ENCODE results near the gene APCDD1. TPM values are rescaled to one million over a fixed set of nuclear protein-coding genes. Genes with fewer than 3 reads are reported as not detected.
"Not testable (repeated sequence)": the region's sequence is repeated elsewhere in the genome, so short reads cannot be mapped to it uniquely, and the experiment has no call there.

APCDD1 gene
- polyA plus RNA-seq, 1 donor from 2014 or later, result not detected

DNA sequence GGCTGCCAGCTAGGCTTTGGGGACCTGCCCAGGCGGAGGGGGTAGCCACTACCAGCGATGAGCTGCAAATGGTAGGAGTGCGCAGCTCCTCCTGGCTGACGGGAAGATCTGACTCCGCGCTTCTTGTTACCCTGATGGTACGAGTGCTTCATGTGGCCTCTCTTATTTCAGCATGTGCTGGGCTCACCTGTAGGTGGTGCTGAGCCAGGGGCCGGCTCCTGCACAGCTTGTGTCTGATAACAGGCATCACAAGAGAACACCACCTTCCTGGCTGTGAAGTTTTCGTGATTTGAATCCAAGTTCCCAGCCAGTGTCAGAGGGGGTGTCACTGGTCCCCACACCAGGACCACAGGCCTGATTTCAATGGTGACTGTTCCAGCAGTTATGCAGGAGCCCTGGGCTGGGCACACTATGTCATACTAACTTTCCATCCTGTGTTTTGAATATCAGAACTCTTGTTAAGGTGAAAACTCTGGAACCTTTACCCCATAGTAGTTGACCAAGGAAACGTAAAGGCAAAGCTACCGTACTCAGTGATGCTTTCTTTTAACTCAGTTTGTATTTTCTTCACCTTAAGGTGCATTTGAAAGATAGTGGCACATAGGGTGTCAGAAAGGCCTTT is 28.0 kb downstream of the APCDD1 start:
- Mint-ChIP-seq H3K36me3 (no peaks in the 10 kb centered on the region), H3K27me3 (no peaks in the 10 kb centered on the region), H3K4me3 (peak overlapping the region; percentile 13 to 92 (median 68)), H3K27ac (peak overlapping the region; percentile 33 to 80 (median 41)), H3K4me1 (peaks cover 18 to 35% (median 34%) of the 10 kb centered on the region in 3 donors), H3K9me3 (no peaks in the 10 kb centered on the region)

DNA sequence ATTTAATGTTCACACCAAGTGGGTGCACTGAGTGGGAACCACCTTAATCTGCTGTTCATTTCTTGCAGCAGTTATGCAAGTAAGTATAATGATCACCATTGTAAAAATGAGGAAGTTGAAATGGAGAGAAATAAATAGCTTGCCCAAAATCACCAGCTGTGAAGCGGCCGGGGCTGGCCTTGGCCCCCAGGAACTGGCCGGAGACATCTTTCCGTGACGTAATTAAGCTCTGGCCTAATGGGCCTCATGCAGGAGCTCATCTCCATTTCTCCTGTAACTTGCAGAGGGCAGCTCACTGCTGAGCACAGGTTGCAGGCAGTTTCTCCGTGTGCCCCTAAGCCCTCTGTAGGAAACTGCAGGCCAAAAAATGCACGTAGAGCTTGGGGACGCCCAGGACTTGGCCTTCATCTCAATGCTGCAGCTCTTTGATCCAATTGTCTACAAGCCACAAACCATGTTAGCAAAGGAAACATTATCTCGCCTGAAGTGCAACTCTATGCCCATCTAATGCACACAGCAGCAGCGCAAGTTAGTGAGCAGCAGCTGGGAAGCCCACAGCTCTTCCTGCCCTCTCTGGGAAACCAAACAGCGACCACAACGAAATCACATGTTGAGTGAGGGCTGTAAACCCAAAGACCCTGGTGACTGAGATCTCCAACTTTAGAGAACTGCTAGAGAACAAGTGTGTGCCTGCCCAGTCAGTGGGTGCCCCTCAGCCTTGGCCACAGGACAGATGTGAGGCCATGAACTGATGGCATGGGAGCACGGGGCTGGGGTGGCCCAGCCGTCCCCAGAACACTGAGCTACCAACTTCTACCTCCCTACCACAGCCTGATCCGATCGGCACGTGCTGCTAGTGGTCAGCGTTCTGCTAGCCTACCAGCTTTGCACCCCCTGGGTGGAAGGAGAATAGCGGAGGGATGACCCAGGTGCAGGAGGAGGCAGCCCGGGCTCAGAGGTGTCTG is 28.8 kb downstream of the APCDD1 start:
- Mint-ChIP-seq H3K36me3 (no peaks in the 10 kb centered on the region), H3K27me3 (no peaks in the 10 kb centered on the region), H3K9me3 (no peaks in the 10 kb centered on the region), H3K4me3 (peak overlapping the region; percentile 13 to 92 (median 68)), H3K27ac (peak overlapping the region; percentile 9 to 84 (median 20)), H3K4me1 (peaks cover 18 to 35% (median 33%) of the 10 kb centered on the region in 3 donors)

DNA sequence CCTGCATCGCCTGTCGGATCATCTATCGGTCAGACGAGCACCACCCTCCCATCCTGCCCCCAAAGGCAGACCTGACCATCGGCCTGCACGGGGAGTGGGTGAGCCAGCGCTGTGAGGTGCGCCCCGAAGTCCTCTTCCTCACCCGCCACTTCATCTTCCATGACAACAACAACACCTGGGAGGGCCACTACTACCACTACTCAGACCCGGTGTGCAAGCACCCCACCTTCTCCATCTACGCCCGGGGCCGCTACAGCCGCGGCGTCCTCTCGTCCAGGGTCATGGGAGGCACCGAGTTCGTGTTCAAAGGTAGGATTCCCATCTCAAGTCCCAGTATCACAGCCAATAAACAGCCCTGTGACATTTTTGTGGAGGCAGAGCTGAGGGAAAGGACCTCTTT is 31.0 kb downstream of the APCDD1 start:
- no peaks in the 10 kb centered on the region for H3K27me3 Mint-ChIP-seq
- H3K4me3 Mint-ChIP-seq, result peak overlapping the region in 1 of 4 donors; percentile 17
- no peaks in the 10 kb centered on the region for H3K36me3 Mint-ChIP-seq
- no peaks in the 10 kb centered on the region for H3K9me3 Mint-ChIP-seq
- peak overlapping the region in 1 of 3 donors; percentile 40 for H3K27ac Mint-ChIP-seq
- peaks cover 18 to 32% (median 32%) of the 10 kb centered on the region in 3 donors for H3K4me1 Mint-ChIP-seq

DNA sequence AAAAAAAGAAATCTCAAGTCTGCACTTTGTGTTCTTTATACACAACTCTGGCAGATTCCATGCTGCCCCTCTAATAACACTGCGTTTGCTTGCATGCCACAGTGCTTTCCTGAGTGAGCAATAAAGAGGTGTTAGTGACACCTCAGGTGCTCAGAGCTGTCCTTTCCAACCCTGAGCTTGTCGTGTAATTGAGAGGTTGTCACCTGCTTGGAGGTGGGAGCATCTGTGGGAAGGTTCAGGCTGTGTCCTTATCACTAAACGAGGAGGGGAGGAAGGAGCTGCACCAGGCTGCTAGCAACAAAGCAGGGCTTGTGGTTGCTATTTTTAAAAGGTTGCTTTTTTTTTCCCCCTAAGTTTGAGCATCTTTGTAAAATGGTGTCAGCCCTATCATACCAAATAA is 31.9 kb downstream of the APCDD1 start:
- Mint-ChIP-seq H3K4me3 (no peak overlapping the region), H3K9me3 (no peaks in the 10 kb centered on the region), H3K36me3 (no peaks in the 10 kb centered on the region), H3K27me3 (peaks cover 2% of the 10 kb centered on the region), H3K4me1 (peaks cover 21 to 35% (median 33%) of the 10 kb centered on the region in 3 donors), H3K27ac (no peak overlapping the region)

DNA sequence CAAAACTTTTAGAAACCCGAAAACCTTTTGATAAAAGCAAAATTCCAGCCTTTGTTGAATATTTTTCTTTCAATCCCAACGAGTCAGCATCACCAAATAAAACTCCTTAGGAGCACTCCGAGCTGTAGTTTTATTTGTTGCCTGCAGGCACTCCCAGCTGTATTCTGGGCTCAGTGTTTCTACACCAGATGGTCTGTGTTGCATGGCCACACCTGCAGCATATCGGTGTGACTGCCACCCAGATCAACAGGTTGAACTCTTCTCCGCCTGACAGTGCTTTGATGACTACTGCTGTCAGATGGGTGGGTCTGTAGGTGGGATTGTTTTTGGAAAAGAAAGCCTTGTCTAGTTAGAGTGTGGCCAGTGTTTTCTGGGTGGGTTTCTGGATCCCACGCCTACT is 32.7 kb downstream of the APCDD1 start:
- H3K27me3 Mint-ChIP-seq, result peaks cover 2% of the 10 kb centered on the region
- no peaks in the 10 kb centered on the region for H3K9me3 Mint-ChIP-seq
- no peaks in the 10 kb centered on the region for H3K36me3 Mint-ChIP-seq
- H3K4me1 Mint-ChIP-seq, result peaks cover 14 to 29% (median 25%) of the 10 kb centered on the region in 3 donors
- H3K4me3 Mint-ChIP-seq, result no peak overlapping the region
- H3K27ac Mint-ChIP-seq, result no peak overlapping the region

DNA sequence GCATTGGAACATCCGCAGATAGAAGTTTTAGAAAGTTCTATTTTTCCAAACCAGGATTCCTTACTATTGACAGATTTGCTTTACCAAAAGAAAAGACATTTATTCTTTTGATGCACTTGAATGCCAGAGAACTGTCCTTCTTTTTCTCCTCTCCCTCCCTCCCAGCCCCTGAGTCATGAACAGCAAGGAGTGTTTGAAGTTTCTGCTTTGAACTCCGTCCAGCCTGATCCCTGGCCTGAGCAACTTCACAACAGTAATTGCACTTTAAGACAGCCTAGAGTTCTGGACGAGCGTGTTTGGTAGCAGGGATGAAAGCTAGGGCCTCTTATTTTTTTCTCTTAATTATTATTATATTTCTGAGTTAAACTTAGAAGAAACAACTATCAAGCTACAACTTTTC is 33.6 kb downstream of the APCDD1 start:
- Mint-ChIP-seq H3K9me3 (no peaks in the 10 kb centered on the region), H3K4me3 (no peak overlapping the region), H3K27ac (no peak overlapping the region), H3K27me3 (peaks cover 2% of the 10 kb centered on the region), H3K36me3 (no peaks in the 10 kb centered on the region), H3K4me1 (peaks cover 10 to 21% (median 20%) of the 10 kb centered on the region in 3 donors)

DNA sequence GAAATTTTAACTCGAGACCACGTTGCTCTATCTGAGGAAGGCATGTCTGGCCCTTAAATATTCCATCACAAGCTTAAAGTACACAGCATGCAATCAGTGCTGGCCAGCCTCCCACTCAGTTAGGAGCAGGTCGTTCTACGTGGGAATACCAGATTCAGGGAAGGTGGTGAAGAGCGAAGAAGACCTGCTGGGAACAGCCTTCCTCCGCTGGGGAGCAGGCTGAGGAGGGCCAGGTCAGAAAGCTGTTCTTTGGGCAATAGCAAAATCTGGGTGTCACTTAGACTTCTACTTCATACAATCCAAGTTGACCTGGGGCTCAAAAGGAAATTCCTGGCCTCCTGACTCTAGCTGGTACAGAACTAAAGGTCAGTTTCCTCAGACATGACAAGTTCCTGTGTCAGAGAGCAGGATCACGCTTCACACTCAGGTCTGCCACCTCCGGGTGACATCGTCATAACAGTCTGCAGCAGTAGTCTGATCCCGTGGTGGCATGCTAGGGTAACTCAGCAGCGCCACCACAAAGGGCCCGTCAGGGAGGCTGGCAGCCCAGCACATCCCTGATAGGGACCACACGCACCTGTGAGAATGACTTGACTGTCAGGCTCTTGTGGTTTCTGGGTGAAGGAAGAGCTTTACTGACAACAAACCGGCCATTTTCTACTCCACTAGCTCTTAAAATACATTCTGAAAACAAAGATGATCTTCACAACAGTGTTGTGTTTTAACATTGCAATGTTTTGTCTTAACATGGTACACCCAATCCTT is 36.1 kb downstream of the APCDD1 start:
- Mint-ChIP-seq H3K9me3 (no peaks in the 10 kb centered on the region), H3K4me1 (peaks cover 5 to 10% (median 10%) of the 10 kb centered on the region in 3 donors), H3K4me3 (peak overlapping the region in 1 of 4 donors; percentile 2), H3K27me3 (peaks cover 2% of the 10 kb centered on the region), H3K36me3 (no peaks in the 10 kb centered on the region), H3K27ac (peak overlapping the region in 1 of 3 donors; percentile 4)

DNA sequence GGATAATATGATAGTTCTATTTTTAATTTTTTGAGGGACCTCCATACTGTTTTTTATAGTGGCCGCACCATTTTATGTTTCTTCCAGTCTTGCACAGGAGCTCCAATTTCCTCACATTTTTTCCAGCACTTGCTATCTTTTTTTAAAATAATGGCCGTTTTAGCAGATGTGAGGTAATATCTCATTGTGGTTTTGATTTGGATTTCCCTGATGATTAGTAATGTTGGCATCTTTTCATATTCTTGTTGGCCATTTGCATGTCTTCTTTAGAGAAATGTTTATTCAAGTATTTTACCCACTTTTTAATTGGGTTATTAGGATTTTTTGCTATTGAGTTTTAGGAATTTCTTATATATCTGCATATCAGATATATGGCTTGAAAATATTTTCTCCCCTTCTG is 41.5 kb downstream of the APCDD1 start:
- H3K36me3 Mint-ChIP-seq, result no peaks in the 10 kb centered on the region
- peaks cover 0 to 3% (median 0%) of the 10 kb centered on the region in 3 donors for H3K9me3 Mint-ChIP-seq
- peaks cover under 1 to 2% (median 1%) of the 10 kb centered on the region in 3 donors for H3K4me1 Mint-ChIP-seq
- H3K27me3 Mint-ChIP-seq, result no peaks in the 10 kb centered on the region
- H3K4me3 Mint-ChIP-seq, result no peak overlapping the region
- H3K27ac Mint-ChIP-seq, result no peak overlapping the region

DNA sequence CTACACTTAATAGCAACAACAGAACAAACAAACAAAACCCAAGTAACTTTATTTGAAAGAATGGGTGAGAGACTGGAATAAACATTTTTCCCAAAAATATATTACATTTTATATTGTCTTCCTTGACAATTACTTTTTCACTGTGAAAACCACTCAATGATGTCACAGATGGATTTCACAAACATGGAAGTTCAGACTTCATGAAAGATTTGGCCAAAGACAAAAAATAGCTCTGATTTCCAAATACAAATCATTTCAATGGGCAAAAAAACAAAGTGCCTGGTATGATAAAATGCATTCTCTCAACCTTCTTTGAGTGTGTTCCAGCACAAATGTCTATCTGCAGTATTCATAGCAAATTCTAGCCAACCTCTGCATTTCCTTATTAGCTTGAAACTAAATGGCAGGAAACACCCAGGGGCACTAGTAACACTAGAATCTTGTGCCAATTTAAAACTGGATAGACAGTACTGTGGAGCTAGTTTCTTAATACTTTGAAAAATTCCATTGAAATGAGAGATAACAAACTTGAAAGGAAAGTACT is 42.8 kb downstream of the APCDD1 start:
- Mint-ChIP-seq H3K9me3 (peaks cover 0 to 3% (median 0%) of the 10 kb centered on the region in 3 donors), H3K4me3 (no peak overlapping the region), H3K27ac (no peak overlapping the region), H3K4me1 (peaks cover 0 to 1% (median 0%) of the 10 kb centered on the region in 3 donors), H3K27me3 (no peaks in the 10 kb centered on the region), H3K36me3 (no peaks in the 10 kb centered on the region)

DNA sequence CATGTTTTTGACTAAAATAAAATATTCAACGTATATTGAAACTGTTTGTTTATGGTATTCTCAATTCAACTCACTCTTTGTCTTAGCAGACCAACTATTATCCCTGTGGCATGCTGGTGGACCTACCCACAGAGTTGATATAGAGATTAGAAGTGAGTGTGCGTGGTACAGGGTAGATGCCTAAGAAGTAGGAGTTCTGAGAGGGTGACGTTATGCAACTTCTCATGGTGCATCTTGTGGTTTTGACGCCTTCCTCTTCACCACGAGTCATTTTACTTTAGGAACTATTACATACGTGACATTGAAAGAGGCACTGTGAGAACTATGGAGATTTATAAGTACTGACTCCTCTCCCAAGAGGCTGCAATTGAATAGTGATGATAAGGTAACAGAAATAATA is 44.8 kb downstream of the APCDD1 start:
- H3K9me3 Mint-ChIP-seq, result peaks cover 0 to 3% (median 0%) of the 10 kb centered on the region in 3 donors
- H3K36me3 Mint-ChIP-seq, result peaks cover 2% of the 10 kb centered on the region
- no peaks in the 10 kb centered on the region for H3K27me3 Mint-ChIP-seq
- no peak overlapping the region for H3K27ac Mint-ChIP-seq
- H3K4me1 Mint-ChIP-seq, result peaks cover 0 to 1% (median 0%) of the 10 kb centered on the region in 3 donors
- H3K4me3 Mint-ChIP-seq, result no peak overlapping the region

DNA sequence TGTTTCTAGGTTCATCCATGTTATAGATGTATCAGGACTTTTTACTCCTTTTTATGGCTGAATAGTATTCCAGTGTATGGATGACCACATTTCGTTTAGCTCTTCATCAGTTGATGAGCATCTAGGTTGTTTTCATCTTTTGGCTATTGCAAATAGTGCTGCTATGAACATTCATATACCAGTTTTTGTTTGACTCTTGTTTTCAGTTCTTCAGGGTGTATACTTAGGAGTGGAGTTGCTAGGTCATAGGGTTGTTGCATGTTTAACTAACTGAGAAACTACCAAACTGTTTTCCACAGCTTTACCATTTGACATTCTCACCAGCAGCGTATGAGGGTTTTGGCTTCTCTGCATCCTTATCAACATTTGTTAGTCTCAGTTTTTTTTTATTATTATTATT is 45.6 kb downstream of the APCDD1 start:
- Mint-ChIP-seq H3K36me3 (peaks cover 2% of the 10 kb centered on the region), H3K9me3 (peaks cover 0 to 3% (median 0%) of the 10 kb centered on the region in 3 donors), H3K4me3 (no peak overlapping the region), H3K27me3 (peaks cover 1% of the 10 kb centered on the region), H3K4me1 (peaks cover 0 to 1% (median 0%) of the 10 kb centered on the region in 3 donors), H3K27ac (no peak overlapping the region)

DNA sequence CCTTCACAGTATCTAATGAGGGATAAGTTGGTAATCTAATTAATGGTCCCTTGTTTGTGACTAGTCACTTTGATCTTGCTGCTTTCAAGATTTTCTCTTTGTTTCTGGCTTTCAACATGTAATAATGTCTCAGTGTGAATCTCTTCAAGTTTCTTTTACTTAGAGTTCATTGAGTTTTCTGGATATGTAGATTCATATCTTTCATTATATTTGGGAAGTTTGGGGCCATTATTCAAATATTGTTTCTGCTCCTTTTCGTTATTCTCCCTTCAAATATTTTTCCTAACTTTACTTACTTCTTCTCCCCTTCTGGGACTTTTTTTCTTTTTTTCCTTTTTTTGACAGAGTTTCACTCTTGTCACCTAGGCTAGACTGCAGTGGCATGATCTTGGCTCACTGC is 50.3 kb downstream of the APCDD1 start:
- Mint-ChIP-seq H3K27ac (no peak overlapping the region), H3K36me3 (peaks cover 2% of the 10 kb centered on the region), H3K4me1 (no peaks in the 10 kb centered on the region), H3K9me3 (peaks cover 0 to 15% (median 6%) of the 10 kb centered on the region in 3 donors), H3K27me3 (peaks cover 1% of the 10 kb centered on the region), H3K4me3 (no peak overlapping the region)

DNA sequence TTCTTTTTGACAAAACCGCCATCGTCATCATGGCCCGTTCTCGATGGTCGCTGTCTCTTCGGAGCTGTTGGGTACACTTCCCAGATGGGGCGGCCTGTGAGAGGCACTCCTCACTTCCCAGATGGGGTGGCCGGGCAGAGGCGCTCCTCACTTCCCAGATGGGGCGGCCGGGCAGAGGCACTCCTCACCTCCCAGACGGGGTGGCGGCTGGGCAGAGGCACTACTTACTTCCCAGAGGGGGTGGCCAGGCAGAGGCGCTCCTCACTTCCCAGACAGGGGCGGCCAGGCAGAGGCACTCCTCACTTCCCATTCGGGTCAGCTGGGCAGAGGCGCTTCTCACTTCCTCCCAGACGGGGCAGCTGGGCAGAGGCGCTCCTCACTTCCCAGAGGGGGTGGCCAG is 51.5 kb downstream of the APCDD1 start:
- not testable (repeated sequence) for H3K27me3 Mint-ChIP-seq, H3K4me3 Mint-ChIP-seq, H3K36me3 Mint-ChIP-seq, H3K27ac Mint-ChIP-seq, H3K4me1 Mint-ChIP-seq
- H3K9me3 Mint-ChIP-seq, result peaks cover 0 to 12% (median 6%) of the 10 kb centered on the region in 3 donors

DNA sequence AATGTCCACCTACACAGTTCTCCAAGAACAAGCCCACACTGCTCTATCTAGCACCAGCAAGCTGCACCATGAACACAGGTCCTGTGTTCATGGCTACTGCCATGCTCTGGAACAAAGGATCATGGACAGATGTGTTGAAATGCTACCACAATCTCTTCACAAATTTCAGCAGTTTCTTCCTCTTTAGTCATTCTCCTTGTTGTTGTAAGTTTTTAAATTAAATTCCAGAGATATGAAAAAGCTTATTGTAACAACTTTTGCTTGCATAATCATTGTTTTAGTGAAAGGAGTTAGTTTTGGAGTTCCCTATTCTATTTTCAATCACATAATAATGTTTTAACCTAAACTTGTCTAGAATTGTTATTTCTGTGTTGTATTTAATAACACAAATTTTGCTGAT is 54.2 kb downstream of the APCDD1 start:
- Mint-ChIP-seq H3K4me3 (no peak overlapping the region), H3K27me3 (peaks cover 13% of the 10 kb centered on the region), H3K9me3 (peaks cover 0 to 12% (median 6%) of the 10 kb centered on the region in 3 donors), H3K4me1 (no peaks in the 10 kb centered on the region), H3K27ac (no peak overlapping the region), H3K36me3 (peaks cover 1% of the 10 kb centered on the region)
